DOHH2 (cell line): ENCODE results near the gene ITGA3.
A peak's percentile ranks its signal among the peaks of the same experiment; 100 is the strongest.

ENCODE experiments used
- H3F3A ChIP-seq: fragments of 200-600 bp; sonication (generic), shearing (Covaris generic); 2 replicates; pipeline ENCODE4 v1.6.0; 2016; ENCODE audit warnings: antibody characterized with exemption, mild to moderate bottlenecking; ENCODE audit not compliant: control insufficient read depth, insufficient read depth
- H3K27ac ChIP-seq: fragments of 200-600 bp; sonication (generic); 2 replicates; pipeline ENCODE4 v1.5.1; 2014; ENCODE audit warnings: low read depth, mild to moderate bottlenecking, low read length, moderate library complexity
- H3K27me3 ChIP-seq: fragments of 200-600 bp; sonication (generic); 2 replicates; pipeline ENCODE4 v1.6.1; 2014; ENCODE audit warnings: mild to moderate bottlenecking, low read length, mixed read lengths; ENCODE audit not compliant: control insufficient read depth
- H3K36me3 ChIP-seq: fragments of 200-600 bp; sonication (generic); 2 replicates; pipeline ENCODE4 v1.6.1; 2014; ENCODE audit warnings: mild to moderate bottlenecking, low read length, moderate library complexity, mixed read lengths; ENCODE audit not compliant: control insufficient read depth
- H3K4me1 ChIP-seq: fragments of 200-600 bp; sonication (generic); 2 replicates; pipeline ENCODE4 v1.6.1; 2014; ENCODE audit warnings: mild to moderate bottlenecking, low read length, mixed read lengths; ENCODE audit not compliant: control insufficient read depth
- H3K4me2 ChIP-seq: fragments of 200-600 bp; sonication (generic); 2 replicates; pipeline ENCODE4 v1.6.0; 2014; ENCODE audit warnings: mild to moderate bottlenecking, low read length, moderate library complexity
- H3K4me3 ChIP-seq: fragments of 200-600 bp; sonication (generic); 2 replicates; pipeline ENCODE4 v1.5.1; 2014; ENCODE audit warnings: mild to moderate bottlenecking, low read length, mixed read lengths
- H3K79me2 ChIP-seq: fragments of 200-600 bp; sonication (generic); 2 replicates; pipeline ENCODE4 v1.6.1; 2014; ENCODE audit warnings: mild to moderate bottlenecking, low read length, mixed read lengths; ENCODE audit not compliant: control insufficient read depth
- H3K9me2 ChIP-seq: fragments of 200-600 bp; sonication (generic); replicated peaks from 2 replicates; pipeline ENCODE4 v1.6.1; 2014; ENCODE audit warnings: mild to moderate bottlenecking, low read length, mixed read lengths; ENCODE audit not compliant: control insufficient read depth
- H3K9me3 ChIP-seq: fragments of 200-600 bp; sonication (generic); 2 replicates; pipeline ENCODE4 v1.6.1; 2014; ENCODE audit warnings: antibody characterized with exemption, low read length, mixed read lengths; ENCODE audit not compliant: control insufficient read depth, insufficient read depth
- H4K20me1 ChIP-seq: fragments of 200-600 bp; sonication (generic); 2 replicates; pipeline ENCODE4 v1.6.0; 2014; ENCODE audit warnings: low read depth, mild to moderate bottlenecking, antibody characterized with exemption, low read length, moderate library complexity; ENCODE audit not compliant: control insufficient read depth, insufficient read depth
- CTCF ChIP-seq: fragments of 200-600 bp; sonication (generic); IDR thresholded peaks from one replicate; pipeline ENCODE4 v1.5.1; 2014; ENCODE audit warnings: antibody characterized with exemption, mild to moderate bottlenecking, low read depth, low read length; ENCODE audit not compliant: poor library complexity, severe bottlenecking
- EZH2phosphoT487 ChIP-seq: fragments of 200-600 bp; sonication (generic); IDR thresholded peaks from 2 replicates; pipeline ENCODE4 v1.6.1; 2017; ENCODE audit warnings: borderline replicate concordance, mild to moderate bottlenecking, antibody characterized with exemption, low read length, moderate library complexity, mixed read lengths

Gene ITGA3

GRCh38 chr17:50026837-50027171, 29.1 kb upstream of the ITGA3 start:
- peaks cover 22% of the 10 kb centered on the region for H3F3A ChIP-seq
- H4K20me1 ChIP-seq: no peaks in the 10 kb centered on the region
- no peaks in the 10 kb centered on the region for H3K9me2 ChIP-seq
- H3K4me3 ChIP-seq: no peak overlapping the region
- peaks cover 5% of the 10 kb centered on the region; the same call in 1 of the 2 replicates for H3K27me3 ChIP-seq
- H3K79me2 ChIP-seq: no peaks in the 10 kb centered on the region
- H3K27ac ChIP-seq: no peak overlapping the region
- H3K36me3 ChIP-seq: no peaks in the 10 kb centered on the region
- TF ChIP-seq CTCF: peak; percentile 95
- TF ChIP-seq EZH2phosphoT487: no peak
- peak overlapping the region; percentile 37 for H3K4me2 ChIP-seq
- peaks cover 16% of the 10 kb centered on the region; the same call in 1 of the 2 replicates for H3K9me3 ChIP-seq
- H3K4me1 ChIP-seq: peaks cover 8% of the 10 kb centered on the region

GRCh38 chr17:50027172-50027880, 28.6 kb upstream of the ITGA3 start:
- Histone ChIP-seq H3K4me2 (peak overlapping the region; percentile 37), H3K4me3 (no peak overlapping the region), H3K36me3 (no peaks in the 10 kb centered on the region), H3K9me3 (peaks cover 16% of the 10 kb centered on the region; the same call in 1 of the 2 replicates), H3K9me2 (no peaks in the 10 kb centered on the region), H3K27me3 (peaks cover 5% of the 10 kb centered on the region; the same call in 1 of the 2 replicates), H3K27ac (no peak overlapping the region), H3F3A (peaks cover 22% of the 10 kb centered on the region), H4K20me1 (no peaks in the 10 kb centered on the region), H3K79me2 (no peaks in the 10 kb centered on the region), H3K4me1 (peaks cover 8% of the 10 kb centered on the region)
- TF ChIP-seq CTCF (no peak), EZH2phosphoT487 (no peak)

GRCh38 chr17:50027881-50028735, 27.8 kb upstream of the ITGA3 start:
- TF ChIP-seq CTCF: no peak
- TF ChIP-seq EZH2phosphoT487: no peak
- no peak overlapping the region for H3K4me3 ChIP-seq
- peaks cover 5% of the 10 kb centered on the region for H3K27me3 ChIP-seq
- no peaks in the 10 kb centered on the region for H3K9me2 ChIP-seq
- no peaks in the 10 kb centered on the region for H4K20me1 ChIP-seq
- peaks cover 8% of the 10 kb centered on the region for H3K4me1 ChIP-seq
- peaks cover 22% of the 10 kb centered on the region for H3F3A ChIP-seq
- peaks cover 16% of the 10 kb centered on the region; the same call in 1 of the 2 replicates for H3K9me3 ChIP-seq
- H3K4me2 ChIP-seq: no peak overlapping the region
- H3K27ac ChIP-seq: no peak overlapping the region
- H3K36me3 ChIP-seq: no peaks in the 10 kb centered on the region
- H3K79me2 ChIP-seq: no peaks in the 10 kb centered on the region
